ENCODE data around the gene ATP6AP1.
A peak's percentile ranks its signal among the peaks of the same experiment; 100 is the strongest.

The ATP6AP1 gene

GRCh38 chrX:154472685-154473632 lies 44.5 kb downstream of the ATP6AP1 start:
- no peak for DNase-seq

GRCh38 chrX:154473683-154474082 lies 45.2 kb downstream of the ATP6AP1 start:
- DNase-seq = no peak

- no peak for DNase-seq
Observed at GRCh38 chrX:154476821-154477220, 48.3 kb downstream of the ATP6AP1 start.

GRCh38 chrX:154477891-154478477 lies 49.5 kb downstream of the ATP6AP1 start:
- no peak for DNase-seq

GRCh38 chrX:154478728-154479622 lies 50.5 kb downstream of the ATP6AP1 start, which contains the start of gene LAGE3:
Gene LAGE3, minus strand, starts transcription at chrX:154479281. Its CDS starts 366 bp downstream, at chrX:154478915.
- DNase-seq = peak; percentile 89

- no peak for DNase-seq
Observed at GRCh38 chrX:154481195-154481594, 52.7 kb downstream of the ATP6AP1 start.

GRCh38 chrX:154481911-154482601 lies 53.6 kb downstream of the ATP6AP1 start:
- no peak for DNase-seq

- DNase-seq = no peak
Observed at GRCh38 chrX:154482786-154483185, 54.3 kb downstream of the ATP6AP1 start.

GRCh38 chrX:154483325-154483724 lies 54.8 kb downstream of the ATP6AP1 start:
- DNase-seq = no peak

GRCh38 chrX:154484255-154485149 lies 56.0 kb downstream of the ATP6AP1 start:
- no peak for DNase-seq

GRCh38 chrX:154485150-154486051 lies 56.9 kb downstream of the ATP6AP1 start:
- no peak for DNase-seq

GRCh38 chrX:154486052-154486395 lies 57.5 kb downstream of the ATP6AP1 start:
- DNase-seq = no peak

Data from NK-92 treated with Interleukin-12 subunit alpha and Interleukin-12 subunit beta, amount 100 ng/mL, for 24 hours (cell line).